Urothelium cell line (cell line): Measurements from ENCODE around the gene OPN1LW.
"Not testable (repeated sequence)": the region's sequence is repeated elsewhere in the genome, so short reads cannot be mapped to it uniquely, and the experiment has no call there.

Experiments
- DNase-seq: peaks from one replicate; pipeline ENCODE4 v3.0.0; 2011; ENCODE audit warnings: low spot score, mixed read lengths
- FAIRE-seq: peaks from 2 replicates; lab custom pipeline; 2011; peaks lifted over from hg19 to GRCh38; lab: Jason Lieb, UNC

Gene OPN1LW

DNA sequence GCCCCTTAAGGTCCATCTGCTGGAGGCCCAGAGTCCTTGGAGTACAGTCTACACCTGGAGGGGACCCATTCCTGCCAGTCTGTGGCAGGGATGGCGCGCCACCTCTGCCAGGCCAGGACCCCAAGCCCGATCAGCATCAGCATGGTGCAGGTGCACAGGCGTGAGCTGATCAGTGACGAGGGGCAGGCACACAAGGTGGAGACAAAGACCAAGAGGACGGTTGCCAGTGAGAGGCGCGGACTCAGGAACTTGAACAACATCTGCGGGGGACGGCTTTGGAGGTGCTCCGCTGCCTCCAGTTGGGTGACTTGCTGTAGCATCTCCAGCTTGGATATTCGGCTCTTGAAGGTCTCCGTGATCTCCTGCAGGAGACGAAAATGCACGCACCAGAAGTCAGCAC is 52.4 kb downstream of the OPN1LW start:
- not testable (repeated sequence) for DNase-seq, FAIRE-seq
